ENCODE measurements around the gene SUN1. TPM values are rescaled to one million over a fixed set of nuclear protein-coding genes. Genes with fewer than 3 reads are reported as not detected.

The SUN1 gene
- total and polyA plus RNA-seq, 10 of the 15 experiments (the other 5 are each of a cell fraction or from before 2014, with no cell fraction given) = 27.8 to 107 (median 65.8) TPM

DNA sequence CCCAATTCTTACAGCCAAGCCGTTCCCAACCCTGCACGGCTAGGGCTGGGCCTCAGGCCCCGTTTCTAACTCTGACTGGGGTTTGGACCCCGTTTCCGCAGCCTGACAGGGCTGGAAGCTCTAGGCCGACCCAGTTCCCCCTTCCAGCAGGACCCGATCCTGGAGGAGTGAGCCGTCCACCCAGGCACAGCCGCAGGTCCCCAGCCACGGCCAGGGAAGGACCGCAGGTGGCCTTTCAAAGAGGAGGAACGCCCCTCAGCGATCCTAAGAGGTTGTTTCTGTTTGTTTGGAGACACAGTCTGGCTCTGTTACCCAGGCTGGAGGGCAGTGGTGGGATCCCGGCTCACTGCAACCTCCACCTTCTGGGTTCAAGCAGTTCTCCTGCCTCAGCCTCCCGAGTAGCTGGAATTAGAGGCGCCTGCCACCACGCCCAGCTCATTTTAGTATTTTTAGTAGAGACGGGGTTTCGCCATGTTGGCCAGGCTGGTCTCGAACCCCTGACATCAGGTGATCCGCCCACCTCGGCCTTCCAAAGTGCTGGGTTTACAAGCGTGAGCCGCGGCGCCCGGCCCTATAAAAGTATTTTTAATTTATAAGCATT, 43.3 kb downstream of the SUN1 start:
- no peak for FAIRE-seq
- H3K9me3 ChIP-seq (replicated peaks; ENCODE audit: control insufficient read depth, insufficient read depth, low read length) = no peaks in the 10 kb centered on the region
- intact Hi-C loops (cut with micrococcal nuclease; ENCODE audit: unreplicated experiment) = loop anchor here (10.0 kb wide), 1 partner anchor 351 kb away; no protein-coding TSS in a partner anchor
- H3K27ac ChIP-seq (ENCODE audit: control insufficient read depth, insufficient read depth) = peak overlapping the region; percentile 29; the same call in 1 of the 2 replicates
- SMC1A ChIA-PET (ENCODE audit: uncharacterized antibody, unreplicated experiment) = interaction anchor here (0.8 to 1.3 kb wide), 2 partner anchors 43 to 55 kb away, joined by 3 read pairs; partner anchors contain the start of gene SUN1
- H4K20me1 ChIP-seq (ENCODE audit: control insufficient read depth, insufficient read depth) = no peaks in the 10 kb centered on the region
- POLR2A ChIA-PET = interaction anchor here (0.5 to 0.6 kb wide), 2 partner anchors 69 to 154 kb away, joined by 3 to 5 read pairs; no protein-coding TSS in a partner anchor
- H2AFZ ChIP-seq (ENCODE audit: control insufficient read depth, low read depth, low read length) = peak overlapping the region; percentile 37; the same call in 1 of the 2 replicates
- BruUV-seq (replicated peaks) = no TSS peak
- 0 out of 2 replicates have a peak overlapping the region, but pooled peaks have one; percentile 43 for H3K4me3 ChIP-seq
- CTCF ChIA-PET = interaction anchor here (0.7 to 1.6 kb wide), 5 partner anchors 63 to 90 kb away, joined by 3 to 5 read pairs (median 5); no protein-coding TSS in a partner anchor
- RAD21 ChIA-PET (ENCODE audit: unreplicated experiment) = interaction anchor here (0.5 to 1.0 kb wide), 3 partner anchors 50 to 148 kb away, joined by 3 to 4 read pairs (median 3); no protein-coding TSS in a partner anchor
- H3K4me1 ChIP-seq (ENCODE audit: control insufficient read depth, insufficient read depth, low read length) = no peaks in the 10 kb centered on the region; the same call in 1 of the 2 replicates
- no peak for TF ChIP-seq SPI1 (IDR thresholded peaks at IDR 0.05; ENCODE audit: borderline replicate concordance, insufficient read depth, low read depth, low read length)
- TF ChIP-seq, protein P1, sequence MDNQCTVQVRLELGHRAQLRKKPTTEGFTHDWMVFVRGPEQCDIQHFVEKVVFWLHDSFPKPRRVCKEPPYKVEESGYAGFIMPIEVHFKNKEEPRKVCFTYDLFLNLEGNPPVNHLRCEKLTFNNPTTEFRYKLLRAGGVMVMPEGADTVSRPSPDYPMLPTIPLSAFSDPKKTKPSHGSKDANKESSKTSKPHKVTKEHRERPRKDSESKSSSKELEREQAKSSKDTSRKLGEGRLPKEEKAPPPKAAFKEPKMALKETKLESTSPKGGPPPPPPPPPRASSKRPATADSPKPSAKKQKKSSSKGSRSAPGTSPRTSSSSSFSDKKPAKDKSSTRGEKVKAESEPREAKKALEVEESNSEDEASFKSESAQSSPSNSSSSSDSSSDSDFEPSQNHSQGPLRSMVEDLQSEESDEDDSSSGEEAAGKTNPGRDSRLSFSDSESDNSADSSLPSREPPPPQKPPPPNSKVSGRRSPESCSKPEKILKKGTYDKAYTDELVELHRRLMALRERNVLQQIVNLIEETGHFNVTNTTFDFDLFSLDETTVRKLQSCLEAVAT (IDR thresholded peaks at IDR 0.05) = peak; percentile 84
- TF ChIP-seq, protein P2, sequence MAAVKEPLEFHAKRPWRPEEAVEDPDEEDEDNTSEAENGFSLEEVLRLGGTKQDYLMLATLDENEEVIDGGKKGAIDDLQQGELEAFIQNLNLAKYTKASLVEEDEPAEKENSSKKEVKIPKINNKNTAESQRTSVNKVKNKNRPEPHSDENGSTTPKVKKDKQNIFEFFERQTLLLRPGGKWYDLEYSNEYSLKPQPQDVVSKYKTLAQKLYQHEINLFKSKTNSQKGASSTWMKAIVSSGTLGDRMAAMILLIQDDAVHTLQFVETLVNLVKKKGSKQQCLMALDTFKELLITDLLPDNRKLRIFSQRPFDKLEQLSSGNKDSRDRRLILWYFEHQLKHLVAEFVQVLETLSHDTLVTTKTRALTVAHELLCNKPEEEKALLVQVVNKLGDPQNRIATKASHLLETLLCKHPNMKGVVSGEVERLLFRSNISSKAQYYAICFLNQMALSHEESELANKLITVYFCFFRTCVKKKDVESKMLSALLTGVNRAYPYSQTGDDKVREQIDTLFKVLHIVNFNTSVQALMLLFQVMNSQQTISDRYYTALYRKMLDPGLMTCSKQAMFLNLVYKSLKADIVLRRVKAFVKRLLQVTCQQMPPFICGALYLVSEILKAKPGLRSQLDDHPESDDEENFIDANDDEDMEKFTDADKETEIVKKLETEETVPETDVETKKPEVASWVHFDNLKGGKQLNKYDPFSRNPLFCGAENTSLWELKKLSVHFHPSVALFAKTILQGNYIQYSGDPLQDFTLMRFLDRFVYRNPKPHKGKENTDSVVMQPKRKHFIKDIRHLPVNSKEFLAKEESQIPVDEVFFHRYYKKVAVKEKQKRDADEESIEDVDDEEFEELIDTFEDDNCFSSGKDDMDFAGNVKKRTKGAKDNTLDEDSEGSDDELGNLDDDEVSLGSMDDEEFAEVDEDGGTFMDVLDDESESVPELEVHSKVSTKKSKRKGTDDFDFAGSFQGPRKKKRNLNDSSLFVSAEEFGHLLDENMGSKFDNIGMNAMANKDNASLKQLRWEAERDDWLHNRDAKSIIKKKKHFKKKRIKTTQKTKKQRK (IDR thresholded peaks at IDR 0.05; ENCODE audit: low read depth, low read length) = no peak
- TF ChIP-seq TCF12 (IDR thresholded peaks at IDR 0.05; ENCODE audit: low read depth, low read length) = no peak
- TF ChIP-seq NBN (IDR thresholded peaks at IDR 0.05) = 0 out of 2 replicates have a peak, but pooled peaks have one; percentile 26
- no peak for TF ChIP-seq EZH2 (IDR thresholded peaks at IDR 0.05; ENCODE audit: borderline replicate concordance, control insufficient read depth, low read depth, low read length)
- TF ChIP-seq HDGF (IDR thresholded peaks at IDR 0.05) = peak; percentile 65; the same call in 1 of the 2 replicates
- TF ChIP-seq, protein P3, sequence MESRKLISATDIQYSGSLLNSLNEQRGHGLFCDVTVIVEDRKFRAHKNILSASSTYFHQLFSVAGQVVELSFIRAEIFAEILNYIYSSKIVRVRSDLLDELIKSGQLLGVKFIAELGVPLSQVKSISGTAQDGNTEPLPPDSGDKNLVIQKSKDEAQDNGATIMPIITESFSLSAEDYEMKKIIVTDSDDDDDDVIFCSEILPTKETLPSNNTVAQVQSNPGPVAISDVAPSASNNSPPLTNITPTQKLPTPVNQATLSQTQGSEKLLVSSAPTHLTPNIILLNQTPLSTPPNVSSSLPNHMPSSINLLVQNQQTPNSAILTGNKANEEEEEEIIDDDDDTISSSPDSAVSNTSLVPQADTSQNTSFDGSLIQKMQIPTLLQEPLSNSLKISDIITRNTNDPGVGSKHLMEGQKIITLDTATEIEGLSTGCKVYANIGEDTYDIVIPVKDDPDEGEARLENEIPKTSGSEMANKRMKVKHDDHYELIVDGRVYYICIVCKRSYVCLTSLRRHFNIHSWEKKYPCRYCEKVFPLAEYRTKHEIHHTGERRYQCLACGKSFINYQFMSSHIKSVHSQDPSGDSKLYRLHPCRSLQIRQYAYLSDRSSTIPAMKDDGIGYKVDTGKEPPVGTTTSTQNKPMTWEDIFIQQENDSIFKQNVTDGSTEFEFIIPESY (IDR thresholded peaks at IDR 0.05) = 0 out of 2 replicates have a peak, but pooled peaks have one; percentile 53
- H3K4me2 ChIP-seq (ENCODE audit: control insufficient read depth, insufficient read depth) = peak overlapping the region; percentile 64
- H3K36me3 ChIP-seq (ENCODE audit: control insufficient read depth in 2 of 2, insufficient read depth in 2 of 2, low read length in 1 of 2) = peaks cover 3 to 9% of the 10 kb centered on the region in 2 experiments; a peak in 3 of 4 replicates
- DNase-seq (ENCODE audit: low read depth, low spot score) = no peak
- no peak for ATAC-seq
- no peak overlapping the region for H3K9ac ChIP-seq (ENCODE audit: control insufficient read depth, insufficient read depth, low read length)
- no peaks in the 10 kb centered on the region for H3K27me3 ChIP-seq (replicated peaks in 1 of 2; ENCODE audit: control insufficient read depth in 2 of 2, insufficient read depth in 2 of 2, low read length in 1 of 2)
- H3K79me2 ChIP-seq (ENCODE audit: control insufficient read depth, insufficient read depth, low read length) = peaks cover 32% of the 10 kb centered on the region
- WGBS (ENCODE audit: insufficient coverage, insufficient replicate concordance, low lambda C conversion rate, missing lambda C conversion rate) = 80% methylated on average over 27 of the region's 27 CpGs
- in situ Hi-C loops (cut with MboI) = no loop called here
